CD14-positive monocyte (primary cell): ENCODE data around the gene SCUBE2. TPM values are rescaled to one million over a fixed set of nuclear protein-coding genes. Genes with fewer than 3 reads are reported as not detected.

ENCODE experiments used
- DNase-seq, 3 donors: peaks; one replicate each; pipeline ENCODE4 v3.0.0-alpha.2; 2011 to 2022
- H2AFZ ChIP-seq: 2 replicates; pipeline ENCODE4 v1.6.0; 2012; ENCODE audit warnings: mild to moderate bottlenecking, low read depth, low read length, inconsistent platforms; ENCODE audit not compliant: insufficient read depth, poor library complexity, severe bottlenecking
- H3K27ac ChIP-seq, 2 donors: 1 replicate in 1 of 2; 2 replicates in 1 of 2; pipeline ENCODE4 v1.5.1; 2012 to 2013; ENCODE audit warnings: low read length in 2 of 2, control low read depth in 1 of 2, inconsistent platforms in 1 of 2, low read depth in 1 of 2, mild to moderate bottlenecking in 1 of 2
- H3K27me3 ChIP-seq, 2 donors: one replicate each; pipeline versions ENCODE4 v1.6.0 to v1.6.1; 2011 to 2013; ENCODE audit warnings: low read length in 2 of 2; ENCODE audit not compliant: control insufficient read depth in 2 of 2, insufficient read depth in 2 of 2
- H3K36me3 ChIP-seq, 2 donors: replicated peaks in 1 of 2; 1 replicate in 1 of 2; 2 replicates in 1 of 2; pipeline versions ENCODE4 v1.5.1 to v1.6.1; 2012 to 2013; ENCODE audit warnings: low read length in 2 of 2, control low read depth in 1 of 2, inconsistent platforms in 1 of 2, mild to moderate bottlenecking in 1 of 2; ENCODE audit not compliant: insufficient read depth in 2 of 2, control insufficient read depth in 1 of 2
- H3K4me1 ChIP-seq, 2 donors: 1 replicate in 1 of 2; 2 replicates in 1 of 2; pipeline versions ENCODE4 v1.5.1 to v1.6.1; 2012 to 2013; ENCODE audit warnings: low read length in 2 of 2, control low read depth in 1 of 2, inconsistent platforms in 1 of 2, mild to moderate bottlenecking in 1 of 2, moderate library complexity in 1 of 2; ENCODE audit not compliant: insufficient read depth in 2 of 2, control insufficient read depth in 1 of 2
- H3K4me2 ChIP-seq: replicated peaks from 2 replicates; pipeline ENCODE3; 2012; ENCODE audit warnings: low read length, moderate library complexity, mild to moderate bottlenecking; ENCODE audit not compliant: poor library complexity, severe bottlenecking; ENCODE audit errors: extremely low read depth
- H3K4me3 ChIP-seq, 3 experiments: fragments of 200-600 bp in 1 of 3; sonication (generic) in 1 of 3; replicated peaks in 1 of 3; 1 replicate in 2 of 3; 2 replicates in 1 of 3; pipeline ENCODE4 v1.5.1; 2011 to 2013; ENCODE audit warnings: low read length in 3 of 3, mild to moderate bottlenecking in 3 of 3, control low read depth in 2 of 3, low read depth in 2 of 3, inconsistent platforms in 1 of 3, moderate library complexity in 1 of 3
- H3K79me2 ChIP-seq: 2 replicates; pipeline ENCODE4 v1.6.0; 2012; ENCODE audit warnings: mild to moderate bottlenecking, control low read depth, inconsistent platforms, low read length, moderate library complexity; ENCODE audit not compliant: insufficient read depth
- H3K9ac ChIP-seq: 2 replicates; pipeline ENCODE4 v1.6.0; 2017; ENCODE audit warnings: low read length, mild to moderate bottlenecking; ENCODE audit not compliant: insufficient read depth, poor library complexity, severe bottlenecking
- H3K9me3 ChIP-seq, 2 donors: replicated peaks in 1 of 2; 1 replicate in 1 of 2; 2 replicates in 1 of 2; pipeline versions ENCODE4 v1.5.1 to v1.6.1; 2012 to 2013; ENCODE audit warnings: low read length in 2 of 2, control low read depth in 1 of 2; ENCODE audit not compliant: control insufficient read depth in 1 of 2, insufficient read depth in 1 of 2
- H4K20me1 ChIP-seq: 2 replicates; pipeline ENCODE4 v1.6.0; 2012; ENCODE audit warnings: mild to moderate bottlenecking, low read length, control low read depth, moderate library complexity; ENCODE audit not compliant: insufficient read depth
- H3K27ac Mint-ChIP-seq, 7 donors: one replicate each; pipeline ENCODE4 v1.8.0; 2020; ENCODE audit warnings: mild to moderate bottlenecking in 7 of 7, mixed read lengths in 7 of 7, moderate library complexity in 6 of 7, inconsistent platforms in 2 of 7
- H3K27me3 Mint-ChIP-seq, 3 donors: one replicate each; pipeline ENCODE4 v1.8.0; 2021 to 2022; ENCODE audit warnings: low read depth in 3 of 3, mild to moderate bottlenecking in 3 of 3, mixed read lengths in 3 of 3, moderate library complexity in 3 of 3, inconsistent platforms in 1 of 3
- H3K36me3 Mint-ChIP-seq, 2 donors: one replicate each; pipeline ENCODE4 v1.8.0; 2020; ENCODE audit warnings: mixed read lengths in 2 of 2, inconsistent platforms in 1 of 2, mild to moderate bottlenecking in 1 of 2
- H3K4me1 Mint-ChIP-seq: one replicate; pipeline ENCODE4 v1.8.0; 2020; ENCODE audit warnings: mild to moderate bottlenecking, mixed read lengths
- H3K4me3 Mint-ChIP-seq, 2 donors: one replicate each; pipeline ENCODE4 v1.8.0; 2020; ENCODE audit warnings: mild to moderate bottlenecking in 2 of 2, mixed read lengths in 2 of 2, moderate library complexity in 1 of 2
- H3K9me3 Mint-ChIP-seq, 7 donors: one replicate each; pipeline ENCODE4 v1.8.0; 2020 to 2022; ENCODE audit warnings: mixed read lengths in 7 of 7, mild to moderate bottlenecking in 6 of 7, moderate library complexity in 6 of 7, inconsistent platforms in 2 of 7
- WGBS: methylation state at CpG from one replicate; pipeline ENCODE4 v1.1.5; 2013; ENCODE audit warnings: missing lambda C conversion rate; ENCODE audit not compliant: insufficient coverage; 5-methylcytosine and 5-hydroxymethylcytosine counted together
- intact Hi-C, 2 donors: fragments of 100-400 bp; cut with micrococcal nuclease; formaldehyde crosslinking; loops; one replicate each; pipeline versions ENCODE4 v1.15.0 to v1.15.1; 2023
- polyA plus RNA-seq, 3 donors: library from polyadenylated mRNA; depleted of rRNA in 1 of 3; unstranded in 2 of 3; stranded (reverse) in 1 of 3; fragments of 300-500 nt in 2 of 3; fragments of >200 nt in 1 of 3; fragmentation: Illumina TruSeq in 2 of 3; gene quantifications; 1 replicate in 2 of 3; 2 replicates in 1 of 3; pipeline ENCODE4 v1.2.3, GENCODE V29; 2012 to 2021
- TF ChIP-seq, protein P1 (sequence below): fragments of 200-600 bp; IDR thresholded peaks from one replicate; pipeline ENCODE4 v1.8.0; 2022; ENCODE audit warnings: antibody characterized with exemption, mild to moderate bottlenecking

Gene SCUBE2
- polyA plus RNA-seq, 3 donors: 0.21 to 0.36 TPM; not detected in 1

DNA sequence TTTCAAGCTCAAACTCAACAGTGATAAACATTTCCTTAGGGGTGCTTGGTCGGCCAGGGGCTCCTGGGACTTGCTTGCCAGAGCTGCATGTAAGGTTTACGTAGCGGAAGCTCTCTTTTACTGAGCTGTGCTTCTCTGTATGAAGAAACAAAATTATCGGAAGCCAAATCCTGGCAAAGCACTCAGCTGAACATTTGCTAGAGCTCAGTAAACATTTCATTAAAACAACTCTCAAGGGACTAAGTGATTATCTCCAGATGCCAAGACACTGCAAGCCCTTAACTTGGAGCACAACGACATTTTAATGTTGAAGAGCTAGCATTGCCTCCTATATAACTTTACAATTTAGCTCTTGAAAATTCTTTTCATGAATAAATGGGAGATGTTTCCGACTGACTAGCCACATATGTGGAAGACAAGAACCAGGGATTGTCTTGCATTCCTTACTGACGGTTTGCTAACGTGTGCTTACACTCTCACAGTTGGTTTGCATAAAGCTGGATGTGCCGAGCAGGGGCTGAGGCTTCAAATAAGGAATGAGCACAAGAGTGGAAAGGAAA is 43.4 kb downstream of the SCUBE2 start:
- intact Hi-C loops: no loop called here
- TF ChIP-seq, protein P1, sequence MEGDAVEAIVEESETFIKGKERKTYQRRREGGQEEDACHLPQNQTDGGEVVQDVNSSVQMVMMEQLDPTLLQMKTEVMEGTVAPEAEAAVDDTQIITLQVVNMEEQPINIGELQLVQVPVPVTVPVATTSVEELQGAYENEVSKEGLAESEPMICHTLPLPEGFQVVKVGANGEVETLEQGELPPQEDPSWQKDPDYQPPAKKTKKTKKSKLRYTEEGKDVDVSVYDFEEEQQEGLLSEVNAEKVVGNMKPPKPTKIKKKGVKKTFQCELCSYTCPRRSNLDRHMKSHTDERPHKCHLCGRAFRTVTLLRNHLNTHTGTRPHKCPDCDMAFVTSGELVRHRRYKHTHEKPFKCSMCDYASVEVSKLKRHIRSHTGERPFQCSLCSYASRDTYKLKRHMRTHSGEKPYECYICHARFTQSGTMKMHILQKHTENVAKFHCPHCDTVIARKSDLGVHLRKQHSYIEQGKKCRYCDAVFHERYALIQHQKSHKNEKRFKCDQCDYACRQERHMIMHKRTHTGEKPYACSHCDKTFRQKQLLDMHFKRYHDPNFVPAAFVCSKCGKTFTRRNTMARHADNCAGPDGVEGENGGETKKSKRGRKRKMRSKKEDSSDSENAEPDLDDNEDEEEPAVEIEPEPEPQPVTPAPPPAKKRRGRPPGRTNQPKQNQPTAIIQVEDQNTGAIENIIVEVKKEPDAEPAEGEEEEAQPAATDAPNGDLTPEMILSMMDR: no peak
- WGBS: 94% methylated on average over 4 of the region's 9 CpGs
- DNase-seq: no peak
- Mint-ChIP-seq H3K27me3 (peaks cover 0 to 4% (median 3%) of the 10 kb centered on the region in 3 donors), H3K27ac (peak overlapping the region in 1 of 7 donors; percentile 9), H3K4me3 (no peak overlapping the region), H3K4me1 (no peaks in the 10 kb centered on the region), H3K36me3 (no peaks in the 10 kb centered on the region), H3K9me3 (no peaks in the 10 kb centered on the region)
- Histone ChIP-seq H3K9ac (no peak overlapping the region), H3K4me1 (no peaks in the 10 kb centered on the region), H3K27me3 (no peaks in the 10 kb centered on the region), H3K79me2 (no peaks in the 10 kb centered on the region), H3K36me3 (no peaks in the 10 kb centered on the region), H4K20me1 (no peaks in the 10 kb centered on the region), H3K4me3 (no peak overlapping the region), H3K27ac (no peak overlapping the region), H2AFZ (no peak overlapping the region), H3K4me2 (no peak overlapping the region), H3K9me3 (no peaks in the 10 kb centered on the region)

DNA sequence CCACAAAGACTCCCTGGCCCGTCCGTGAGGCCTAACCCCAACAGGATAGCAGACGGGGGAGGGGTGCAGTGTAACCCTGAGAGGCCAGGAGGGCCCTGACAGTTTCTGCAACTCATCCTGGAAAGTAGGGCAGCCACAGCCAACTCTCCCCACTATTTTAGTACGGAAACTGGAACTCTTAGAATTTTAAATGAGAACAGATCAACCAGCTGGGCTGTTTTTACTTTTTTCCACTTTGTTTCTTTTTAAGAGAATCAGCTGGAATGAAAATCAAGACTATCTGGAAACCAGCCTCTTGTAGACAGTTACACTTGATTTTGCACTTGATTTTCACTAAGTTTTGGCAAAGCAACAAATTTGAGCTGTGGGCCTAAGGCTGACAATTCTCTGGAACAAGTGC is 44.9 kb downstream of the SCUBE2 start:
- Histone ChIP-seq H3K9ac (no peak overlapping the region), H2AFZ (no peak overlapping the region), H3K27me3 (peaks cover 3% of the 10 kb centered on the region in 2 donors), H4K20me1 (no peaks in the 10 kb centered on the region), H3K79me2 (no peaks in the 10 kb centered on the region), H3K4me3 (no peak overlapping the region), H3K4me1 (no peaks in the 10 kb centered on the region), H3K4me2 (no peak overlapping the region), H3K9me3 (no peaks in the 10 kb centered on the region), H3K36me3 (no peaks in the 10 kb centered on the region), H3K27ac (no peak overlapping the region)
- Mint-ChIP-seq H3K36me3 (no peaks in the 10 kb centered on the region), H3K27me3 (peaks cover 0 to 4% (median 2%) of the 10 kb centered on the region in 3 donors), H3K4me3 (no peak overlapping the region), H3K27ac (no peak overlapping the region), H3K4me1 (no peaks in the 10 kb centered on the region), H3K9me3 (no peaks in the 10 kb centered on the region)
- no peak for DNase-seq
- TF ChIP-seq, protein P1: no peak
- intact Hi-C loops: no loop called here
- WGBS: 79% methylated on average over 3 of the region's 4 CpGs
